Nephron progenitor cell (in vitro differentiated cells): ENCODE results near the gene TIFAB.

Experiments
- DNase-seq: peaks from one replicate; pipeline ENCODE4 v3.0.0; 2021
- H3K27ac Mint-ChIP-seq: 2 replicates; pipeline ENCODE4 v1.8.0; 2021; ENCODE audit warnings: mild to moderate bottlenecking, moderate library complexity, mixed read lengths
- H3K27me3 Mint-ChIP-seq: 2 replicates; pipeline ENCODE4 v1.8.0; 2021; ENCODE audit warnings: mild to moderate bottlenecking, low read depth, mixed read lengths; ENCODE audit not compliant: poor library complexity
- H3K36me3 Mint-ChIP-seq: 2 replicates; pipeline ENCODE4 v1.8.0; 2021; ENCODE audit warnings: low read depth, mixed read lengths
- H3K4me1 Mint-ChIP-seq: 2 replicates; pipeline ENCODE4 v1.8.0; 2021; ENCODE audit warnings: mixed read lengths
- H3K4me3 Mint-ChIP-seq: 2 replicates; pipeline ENCODE4 v1.8.0; 2021; ENCODE audit warnings: mild to moderate bottlenecking, moderate library complexity, mixed read lengths
- H3K9me3 Mint-ChIP-seq: 2 replicates; pipeline ENCODE4 v1.8.0; 2021; ENCODE audit warnings: mild to moderate bottlenecking, moderate library complexity, mixed read lengths
- CTCF ChIP-seq: fragments of 200-600 bp; sonication (generic); IDR thresholded peaks from 2 replicates; pipeline ENCODE4 v1.5.0; 2021; ENCODE audit warnings: antibody characterized with exemption

Gene TIFAB

GRCh38 chr5:135488727-135489465 lies 36.7 kb upstream of the TIFAB start:
- H3K9me3 Mint-ChIP-seq = no peaks in the 10 kb centered on the region
- H3K36me3 Mint-ChIP-seq = no peaks in the 10 kb centered on the region
- H3K27me3 Mint-ChIP-seq = peaks cover 91% of the 10 kb centered on the region
- no peak for TF ChIP-seq CTCF
- DNase-seq = peak; percentile 80
- H3K27ac Mint-ChIP-seq = no peak overlapping the region
- peak overlapping the region; percentile 83 for H3K4me3 Mint-ChIP-seq
- peaks cover 58% of the 10 kb centered on the region for H3K4me1 Mint-ChIP-seq

- Mint-ChIP-seq H3K4me3 (peak overlapping the region; percentile 83), H3K36me3 (no peaks in the 10 kb centered on the region), H3K4me1 (peaks cover 58% of the 10 kb centered on the region), H3K27ac (no peak overlapping the region), H3K27me3 (peaks cover 83% of the 10 kb centered on the region), H3K9me3 (no peaks in the 10 kb centered on the region)
- no peak for TF ChIP-seq CTCF
- DNase-seq = no peak
Observed at GRCh38 chr5:135487839-135488514, 35.8 kb upstream of the TIFAB start.

- no peak overlapping the region for H3K27ac Mint-ChIP-seq
- no peaks in the 10 kb centered on the region for H3K36me3 Mint-ChIP-seq
Observed at GRCh38 chr5:135487037-135487395, 34.9 kb upstream of the TIFAB start.

DNA sequence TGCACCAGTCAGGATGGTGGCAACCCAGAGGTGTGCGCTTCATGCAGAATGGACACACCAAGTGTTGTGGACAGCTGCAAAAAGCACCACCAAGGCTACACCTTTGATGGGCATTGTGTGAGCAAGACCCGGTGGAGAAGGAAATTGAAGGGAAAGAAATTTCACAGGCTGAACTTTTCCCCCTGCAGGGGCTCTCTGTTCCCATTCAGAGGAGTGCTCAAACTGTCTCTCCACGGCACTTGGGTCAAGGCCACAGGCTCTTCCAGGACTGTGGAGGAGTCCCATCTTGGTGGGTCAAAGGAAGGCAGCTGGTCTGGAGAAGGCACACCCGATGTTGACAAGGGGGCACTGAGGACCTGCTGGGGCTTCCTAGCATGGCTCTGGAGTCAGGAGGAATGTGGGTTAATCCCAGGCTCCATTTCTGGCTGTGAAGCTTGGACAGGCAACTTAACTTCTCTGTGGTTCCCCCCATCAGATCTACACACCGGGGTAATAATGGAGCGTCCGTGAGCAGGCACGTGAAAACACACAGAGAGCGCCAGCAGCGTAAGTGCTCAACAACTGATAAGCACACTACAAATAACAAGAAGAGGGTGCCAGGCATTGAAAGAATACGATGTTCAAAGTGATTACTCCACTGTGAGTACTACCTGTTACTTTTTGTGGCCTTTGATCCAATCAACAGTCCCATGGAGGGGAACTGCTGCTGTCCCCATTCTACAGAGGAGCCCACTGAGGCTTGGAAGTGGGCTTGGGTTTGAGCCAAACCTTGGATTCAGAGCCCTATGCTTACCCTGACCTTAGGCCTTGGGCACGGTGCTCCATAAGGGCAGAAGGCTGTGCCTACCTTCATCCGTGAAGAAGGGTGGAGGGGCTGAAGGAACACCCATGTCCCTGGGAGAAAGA lies 34.2 kb upstream of the TIFAB start:
- Mint-ChIP-seq H3K36me3 (no peaks in the 10 kb centered on the region), H3K4me3 (no peak overlapping the region), H3K27me3 (peaks cover 68% of the 10 kb centered on the region), H3K9me3 (no peaks in the 10 kb centered on the region), H3K4me1 (peaks cover 45% of the 10 kb centered on the region), H3K27ac (no peak overlapping the region)
- TF ChIP-seq CTCF = no peak
- no peak for DNase-seq

More at GRCh38 chr5:135487037-135487395, 34.9 kb upstream of the TIFAB start:
- Mint-ChIP-seq H3K27me3 (peaks cover 74% of the 10 kb centered on the region), H3K9me3 (no peaks in the 10 kb centered on the region), H3K4me1 (peaks cover 52% of the 10 kb centered on the region), H3K4me3 (no peak overlapping the region)
- no peak for DNase-seq
- no peak for TF ChIP-seq CTCF

DNA sequence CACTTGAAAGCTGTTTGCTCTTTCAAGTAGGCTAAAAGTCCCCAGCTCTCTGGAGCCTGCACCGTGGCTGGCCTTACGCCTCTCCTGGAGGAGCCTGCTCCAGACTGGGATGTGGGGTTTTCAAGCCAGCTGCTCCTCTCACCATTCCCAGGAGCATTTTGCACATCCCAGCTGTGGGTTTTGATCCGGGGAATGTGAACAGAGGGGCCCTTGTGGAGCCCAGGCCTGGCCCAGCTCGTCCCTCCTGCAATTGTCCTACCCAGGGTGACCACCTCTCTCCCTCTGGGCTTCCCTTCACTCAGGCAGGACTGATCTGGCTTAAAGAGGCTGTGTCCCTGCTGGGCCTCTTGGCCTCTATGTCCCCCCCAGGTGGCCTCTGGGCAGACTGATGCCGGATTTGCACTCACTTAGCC lies 32.5 kb upstream of the TIFAB start:
- Mint-ChIP-seq H3K27ac (no peak overlapping the region), H3K27me3 (peaks cover 61% of the 10 kb centered on the region), H3K4me3 (no peak overlapping the region), H3K36me3 (no peaks in the 10 kb centered on the region), H3K4me1 (peaks cover 29% of the 10 kb centered on the region), H3K9me3 (no peaks in the 10 kb centered on the region)
- no peak for TF ChIP-seq CTCF
- no peak for DNase-seq
